Type B pancreatic cell (in vitro differentiated cells): ENCODE measurements around the gene LAMP5. TPM values are rescaled to one million over a fixed set of nuclear protein-coding genes. Genes with fewer than 3 reads are reported as not detected.

Experiments used
- DNase-seq: peaks from one replicate; pipeline ENCODE4 v3.0.0; 2021; ENCODE audit warnings: mixed read lengths; ENCODE audit not compliant: unreplicated experiment; ENCODE audit errors: extremely low spot score
- H3K27ac Mint-ChIP-seq: 2 replicates; pipeline ENCODE4 v1.8.0; 2021; ENCODE audit warnings: mild to moderate bottlenecking, mixed read lengths
- H3K27me3 Mint-ChIP-seq: 2 replicates; pipeline ENCODE4 v1.8.0; 2021; ENCODE audit warnings: mixed read lengths
- H3K36me3 Mint-ChIP-seq: 2 replicates; pipeline ENCODE4 v1.8.0; 2021; ENCODE audit warnings: mixed read lengths
- H3K4me1 Mint-ChIP-seq: one replicate; pipeline ENCODE4 v1.8.0; 2021; ENCODE audit warnings: mixed read lengths; ENCODE audit not compliant: unreplicated experiment
- H3K4me3 Mint-ChIP-seq: 2 replicates; pipeline ENCODE4 v1.8.0; 2021; ENCODE audit warnings: mild to moderate bottlenecking, mixed read lengths
- H3K9me3 Mint-ChIP-seq: 2 replicates; pipeline ENCODE4 v1.8.0; 2021; ENCODE audit warnings: mixed read lengths
- total RNA-seq: library from RNA; stranded (reverse); gene quantifications from 2 replicates; pipeline ENCODE4 v1.2.1, GENCODE V29; 2021; ENCODE audit warnings: low replicate concordance
- TF ChIP-seq, protein P1 (sequence below): fragments of 200-600 bp; sonication (generic); conservative IDR thresholded peaks from 2 replicates; pipeline ENCODE4 v1.5.0; 2021; ENCODE audit warnings: antibody characterized with exemption, mild to moderate bottlenecking

LAMP5 gene
- total RNA-seq, 1 donor from 2014 or later: 7.6 TPM

DNA sequence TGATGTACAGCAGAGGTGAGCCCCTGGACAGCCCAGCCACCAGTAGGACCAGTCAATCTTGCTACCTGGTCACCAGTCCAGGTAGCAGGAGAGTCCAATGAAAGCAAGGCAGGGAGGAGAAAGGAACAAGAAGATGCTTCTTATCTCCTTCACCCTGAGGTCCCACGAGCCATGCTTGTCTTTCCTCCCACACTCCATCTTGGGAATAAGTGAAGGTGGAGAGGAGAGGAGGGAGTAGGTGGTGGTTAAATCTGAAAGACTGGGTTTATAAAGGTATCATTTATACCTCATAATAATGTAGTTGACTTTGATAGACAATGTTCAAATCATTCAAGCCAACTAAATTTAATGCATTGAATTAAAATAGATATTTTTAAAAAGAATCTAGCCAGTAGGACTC lies 35.9 kb downstream of the LAMP5 start:
- Mint-ChIP-seq H3K9me3 (peaks cover 5% of the 10 kb centered on the region), H3K4me1 (peaks cover 6% of the 10 kb centered on the region), H3K4me3 (no peak overlapping the region), H3K36me3 (no peaks in the 10 kb centered on the region), H3K27me3 (peaks cover 5% of the 10 kb centered on the region), H3K27ac (no peak overlapping the region)
- TF ChIP-seq, protein P1, sequence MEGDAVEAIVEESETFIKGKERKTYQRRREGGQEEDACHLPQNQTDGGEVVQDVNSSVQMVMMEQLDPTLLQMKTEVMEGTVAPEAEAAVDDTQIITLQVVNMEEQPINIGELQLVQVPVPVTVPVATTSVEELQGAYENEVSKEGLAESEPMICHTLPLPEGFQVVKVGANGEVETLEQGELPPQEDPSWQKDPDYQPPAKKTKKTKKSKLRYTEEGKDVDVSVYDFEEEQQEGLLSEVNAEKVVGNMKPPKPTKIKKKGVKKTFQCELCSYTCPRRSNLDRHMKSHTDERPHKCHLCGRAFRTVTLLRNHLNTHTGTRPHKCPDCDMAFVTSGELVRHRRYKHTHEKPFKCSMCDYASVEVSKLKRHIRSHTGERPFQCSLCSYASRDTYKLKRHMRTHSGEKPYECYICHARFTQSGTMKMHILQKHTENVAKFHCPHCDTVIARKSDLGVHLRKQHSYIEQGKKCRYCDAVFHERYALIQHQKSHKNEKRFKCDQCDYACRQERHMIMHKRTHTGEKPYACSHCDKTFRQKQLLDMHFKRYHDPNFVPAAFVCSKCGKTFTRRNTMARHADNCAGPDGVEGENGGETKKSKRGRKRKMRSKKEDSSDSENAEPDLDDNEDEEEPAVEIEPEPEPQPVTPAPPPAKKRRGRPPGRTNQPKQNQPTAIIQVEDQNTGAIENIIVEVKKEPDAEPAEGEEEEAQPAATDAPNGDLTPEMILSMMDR: no peak
- DNase-seq: no peak

GRCh38 chr20:9550871-9551270 lies 36.5 kb downstream of the LAMP5 start:
- H3K27ac Mint-ChIP-seq: no peak overlapping the region
- TF ChIP-seq, protein P1: no peak
- peaks cover 6% of the 10 kb centered on the region for H3K4me1 Mint-ChIP-seq
- H3K36me3 Mint-ChIP-seq: no peaks in the 10 kb centered on the region
- H3K9me3 Mint-ChIP-seq: peaks cover 5% of the 10 kb centered on the region
- no peak overlapping the region for H3K4me3 Mint-ChIP-seq
- peaks cover 5% of the 10 kb centered on the region for H3K27me3 Mint-ChIP-seq
- DNase-seq: no peak

DNA sequence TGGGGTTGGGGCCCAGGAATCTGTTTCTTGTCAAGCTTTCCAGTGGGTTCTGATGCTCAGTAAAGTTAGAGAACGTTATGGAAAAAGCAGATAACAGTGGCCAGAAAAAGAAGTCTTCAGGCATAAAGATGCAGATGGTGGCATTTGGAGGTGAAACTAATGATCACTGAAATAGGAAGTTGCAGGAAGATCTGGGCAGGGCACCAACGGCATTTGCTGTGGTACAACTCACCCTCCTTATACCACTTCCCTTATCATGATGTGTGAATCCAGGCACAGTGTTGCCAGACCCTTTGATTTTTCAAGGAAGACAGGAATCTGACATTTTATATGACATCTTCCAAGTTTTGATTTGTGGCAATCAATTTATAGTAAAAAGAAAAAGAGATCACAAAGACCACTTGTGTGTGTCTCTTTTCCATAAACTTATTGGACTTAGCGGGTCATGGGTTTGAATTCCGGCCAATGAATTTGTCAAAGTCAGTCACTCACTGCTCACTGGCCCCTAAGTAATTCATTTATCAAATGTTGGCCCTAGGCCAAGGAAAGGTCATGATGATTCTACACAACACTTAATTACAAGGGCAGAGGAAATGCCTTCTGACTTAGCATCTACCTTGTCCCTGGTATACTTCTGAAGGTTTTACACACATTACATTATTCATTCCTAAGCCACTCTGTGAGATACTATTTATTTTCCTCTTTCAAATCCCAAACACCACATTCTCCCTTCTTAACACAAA lies 37.6 kb downstream of the LAMP5 start:
- DNase-seq: no peak
- peaks cover 6% of the 10 kb centered on the region for H3K4me1 Mint-ChIP-seq
- H3K36me3 Mint-ChIP-seq: no peaks in the 10 kb centered on the region
- H3K27me3 Mint-ChIP-seq: peaks cover under 1% of the 10 kb centered on the region
- H3K9me3 Mint-ChIP-seq: peaks cover 5% of the 10 kb centered on the region
- H3K27ac Mint-ChIP-seq: no peak overlapping the region
- TF ChIP-seq, protein P1: no peak
- H3K4me3 Mint-ChIP-seq: no peak overlapping the region

- no peak overlapping the region for H3K27ac Mint-ChIP-seq
- H3K9me3 Mint-ChIP-seq: peaks cover 5% of the 10 kb centered on the region
These were observed 41.4 kb downstream of the LAMP5 start for GRCh38 chr20:9555781-9556180.

GRCh38 chr20:9557411-9557810 lies 43.0 kb downstream of the LAMP5 start:
- Mint-ChIP-seq H3K27ac (no peak overlapping the region), H3K36me3 (no peaks in the 10 kb centered on the region), H3K4me1 (no peaks in the 10 kb centered on the region), H3K4me3 (no peak overlapping the region), H3K27me3 (peaks cover 14% of the 10 kb centered on the region), H3K9me3 (peaks cover 5% of the 10 kb centered on the region)
- no peak for DNase-seq
- TF ChIP-seq, protein P1: no peak

More at GRCh38 chr20:9555781-9556180, 41.4 kb downstream of the LAMP5 start:
- DNase-seq: no peak
- Mint-ChIP-seq H3K36me3 (no peaks in the 10 kb centered on the region), H3K4me1 (peaks cover 6% of the 10 kb centered on the region), H3K4me3 (no peak overlapping the region), H3K27me3 (peaks cover 8% of the 10 kb centered on the region)
- TF ChIP-seq, protein P1: no peak
